RPMI7951 (cell line): ENCODE data around the gene CTR9. TPM values are rescaled to one million over a fixed set of nuclear protein-coding genes. Genes with fewer than 3 reads are reported as not detected.

Source experiments
- DNase-seq: peaks from one replicate; pipeline ENCODE4 v3.0.0-alpha.2; 2012; ENCODE audit warnings: low read depth
- total RNA-seq: library from RNA; depleted of rRNA; stranded (reverse); fragments of >200 nt; shearing (Covaris generic); gene quantifications from 2 replicates; pipeline ENCODE4 v1.2.3, GENCODE V29; 2014

CTR9 gene
- total RNA-seq, 1 experiment from 2014 or later, result 22.7 TPM

- DNase-seq, result peak; percentile 91
Measured at GRCh38 chr11:10742460-10743208, 8.4 kb upstream of the CTR9 start.

GRCh38 chr11:10743354-10744000 lies 7.6 kb upstream of the CTR9 start:
- no peak for DNase-seq

- DNase-seq, result no peak
Measured at GRCh38 chr11:10744206-10744605, 6.8 kb upstream of the CTR9 start.

DNA sequence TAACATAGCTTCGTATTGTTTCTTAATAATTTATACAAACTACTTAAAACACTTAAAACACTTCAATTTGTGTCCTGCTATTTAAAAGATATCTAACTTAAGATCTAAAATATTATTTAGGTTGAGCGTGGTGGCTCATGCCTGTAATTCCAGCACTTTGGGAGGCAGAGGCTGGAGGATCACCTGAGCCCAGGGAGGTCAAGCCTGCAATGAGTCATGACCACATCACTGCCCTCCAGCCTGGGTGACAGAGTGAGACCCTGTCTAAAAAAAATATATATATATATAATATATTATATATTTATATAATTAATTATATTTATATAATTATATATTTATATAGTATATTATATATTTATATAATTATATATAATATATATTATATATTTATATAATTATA lies 4.2 kb upstream of the CTR9 start:
- DNase-seq, result peak; percentile 28

- DNase-seq, result no peak
Measured at GRCh38 chr11:10747733-10748132, 3.3 kb upstream of the CTR9 start.

DNA sequence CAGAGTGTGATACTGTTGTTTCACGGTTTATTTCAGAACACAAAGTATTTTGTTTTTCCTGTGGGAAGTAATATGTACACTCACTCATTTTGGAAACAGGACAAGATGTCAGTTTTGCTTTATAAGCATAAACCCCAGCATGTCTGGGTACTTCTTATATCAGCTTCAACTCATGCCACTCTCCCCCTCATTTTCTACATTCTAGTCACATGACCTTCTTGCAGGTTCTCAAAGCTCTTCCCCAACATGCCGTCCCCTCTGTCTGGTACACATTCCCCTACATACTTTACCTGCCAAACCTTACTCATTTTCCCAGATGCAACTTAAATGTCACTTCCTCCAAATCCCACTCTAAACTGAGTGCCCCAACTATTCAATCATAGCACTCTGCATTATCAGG lies 1.6 kb upstream of the CTR9 start:
- DNase-seq, result no peak

- no peak for DNase-seq
Measured at GRCh38 chr11:10751581-10751940, 515 bp downstream of the CTR9 start.

GRCh38 chr11:10752061-10752460 lies 1.0 kb downstream of the CTR9 start:
- no peak for DNase-seq

- no peak for DNase-seq
Measured at GRCh38 chr11:10752486-10752885, 1.4 kb downstream of the CTR9 start.

GRCh38 chr11:10758957-10759356 lies 7.9 kb downstream of the CTR9 start:
- no peak for DNase-seq

- no peak for DNase-seq
Measured at GRCh38 chr11:10761085-10761698, 10.1 kb downstream of the CTR9 start.

GRCh38 chr11:10762185-10762584 lies 11.1 kb downstream of the CTR9 start:
- DNase-seq, result no peak

DNA sequence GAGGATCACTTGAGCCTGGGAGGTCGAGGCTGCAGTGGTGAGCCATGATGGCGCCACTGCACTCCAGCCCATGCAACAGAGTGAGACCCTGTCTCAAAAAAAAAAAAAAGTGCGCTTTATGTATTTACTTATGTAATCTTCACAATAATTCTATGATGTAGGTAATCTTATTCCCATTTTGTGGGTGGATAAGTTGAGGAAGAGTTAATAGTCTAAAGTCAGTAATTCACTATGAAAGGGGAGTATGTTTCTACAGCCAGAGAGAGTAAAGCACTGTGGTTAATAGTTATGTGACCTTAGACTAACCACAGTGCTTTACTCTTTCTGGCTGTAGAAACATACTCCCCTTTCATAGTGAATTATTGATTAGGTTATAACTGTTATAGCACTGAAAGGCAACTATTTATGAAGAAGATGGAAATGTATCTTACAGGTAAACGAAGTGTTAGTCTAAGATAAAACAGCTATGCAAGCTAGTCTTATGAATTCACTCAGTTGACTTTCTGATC lies 11.9 kb downstream of the CTR9 start:
- DNase-seq, result no peak

DNA sequence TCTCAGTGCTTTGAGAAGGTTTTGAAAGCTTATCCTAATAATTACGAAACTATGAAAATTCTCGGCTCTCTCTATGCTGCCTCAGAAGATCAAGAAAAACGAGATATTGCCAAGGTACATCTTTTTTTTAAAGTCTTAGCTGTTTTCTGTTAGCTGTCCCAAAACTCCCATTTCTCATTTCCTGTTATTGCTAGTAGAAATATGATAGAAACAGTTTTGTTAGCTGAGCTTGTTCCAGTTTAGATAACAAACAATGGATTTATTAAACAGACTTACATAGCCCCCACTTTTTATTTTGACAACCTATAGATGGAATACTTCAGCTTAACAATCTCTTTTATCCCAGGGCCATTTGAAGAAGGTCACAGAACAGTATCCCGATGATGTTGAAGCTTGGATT lies 12.7 kb downstream of the CTR9 start:
- DNase-seq, result no peak

- DNase-seq, result no peak
Measured at GRCh38 chr11:10764412-10764811, 13.4 kb downstream of the CTR9 start.

DNA sequence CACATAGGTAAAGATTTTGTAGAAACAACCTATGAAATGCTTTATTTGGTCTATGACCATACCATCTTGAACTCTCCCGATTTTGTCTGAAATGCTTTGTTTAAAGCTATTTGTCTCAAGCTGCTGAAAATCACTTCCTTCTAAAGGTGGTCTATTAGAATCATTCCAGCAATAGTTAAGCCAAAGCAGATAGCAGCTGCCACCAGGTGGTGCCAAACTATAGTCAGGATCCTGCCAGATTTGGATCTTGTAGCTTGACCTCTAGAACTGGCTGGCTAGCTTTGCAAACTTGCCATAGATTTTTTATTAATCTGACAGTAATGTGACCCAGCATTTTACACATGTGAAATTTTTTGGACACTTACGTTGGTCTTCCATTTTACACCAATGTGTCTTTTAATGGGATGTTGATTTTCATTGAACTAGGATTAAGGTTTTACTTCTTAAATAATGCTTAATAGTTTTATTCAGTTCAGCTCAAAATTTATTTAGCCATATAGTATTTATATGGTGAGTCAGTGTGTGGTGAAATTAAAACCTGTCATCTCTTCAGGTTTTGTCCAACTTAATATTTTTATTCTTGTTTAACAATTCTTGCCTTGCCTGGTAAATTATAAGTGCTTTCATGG lies 19.7 kb downstream of the CTR9 start:
- DNase-seq, result peak; percentile 47

- no peak for DNase-seq
Measured at GRCh38 chr11:10771457-10771856, 20.4 kb downstream of the CTR9 start.

- DNase-seq, result no peak
Measured at GRCh38 chr11:10774811-10775210, 23.8 kb downstream of the CTR9 start.

- DNase-seq, result no peak
Measured at GRCh38 chr11:10777393-10777793, 26.3 kb downstream of the CTR9 start.

GRCh38 chr11:10777806-10778205 lies 26.8 kb downstream of the CTR9 start:
- no peak for DNase-seq

- DNase-seq, result peak; percentile 85
Measured at GRCh38 chr11:10778217-10778970, 27.3 kb downstream of the CTR9 start.

GRCh38 chr11:10779086-10779485 lies 28.0 kb downstream of the CTR9 start:
- DNase-seq, result no peak
